Stimulated activated CD8-positive, alpha-beta memory T cell treated with anti-CD3 and anti-CD28 coated beads, Interleukin-12 subunit alpha, Interleukin-12 subunit beta, amount 100 ng/mL, for 24 hours (primary cell): ENCODE results near the gene HOXC11.
A peak's percentile ranks its signal among the peaks of the same experiment; 100 is the strongest.

Experiments used
- DNase-seq: peaks from one replicate; pipeline ENCODE4 v3.0.0-alpha.2; 2020; ENCODE audit errors: extremely low read depth

Gene HOXC11

GRCh38 chr12:53997204-53998109, 24.5 kb downstream of the HOXC11 start:
- no peak for DNase-seq

- no peak for DNase-seq
Observed at GRCh38 chr12:53998110-53998899, 25.4 kb downstream of the HOXC11 start.

GRCh38 chr12:53998900-53999236, 25.9 kb downstream of the HOXC11 start:
- DNase-seq, result no peak

- no peak for DNase-seq
Observed at GRCh38 chr12:53999559-54000115, 26.7 kb downstream of the HOXC11 start.

GRCh38 chr12:54000116-54001114, 27.5 kb downstream of the HOXC11 start, which contains the start of gene HOXC9:
Gene HOXC9, plus strand, starts transcription at chr12:54000161. Its CDS starts 28 bp downstream, at chr12:54000189.
- no peak for DNase-seq

GRCh38 chr12:54001283-54002187, 28.6 kb downstream of the HOXC11 start:
- no peak for DNase-seq

GRCh38 chr12:54002278-54002914, 29.5 kb downstream of the HOXC11 start:
- no peak for DNase-seq

GRCh38 chr12:54002915-54003389, 30.0 kb downstream of the HOXC11 start:
- DNase-seq, result no peak

GRCh38 chr12:54003625-54004024, 30.7 kb downstream of the HOXC11 start:
- no peak for DNase-seq

GRCh38 chr12:54004063-54004840, 31.3 kb downstream of the HOXC11 start:
- DNase-seq, result no peak

GRCh38 chr12:54004841-54005530, 32.1 kb downstream of the HOXC11 start:
- no peak for DNase-seq

GRCh38 chr12:54005531-54005852, 32.6 kb downstream of the HOXC11 start:
- DNase-seq, result no peak

- DNase-seq, result peak; percentile 62
Observed at GRCh38 chr12:54005853-54006558, 33.1 kb downstream of the HOXC11 start.

GRCh38 chr12:54006559-54007220, 33.8 kb downstream of the HOXC11 start:
- no peak for DNase-seq

GRCh38 chr12:54007538-54008259, 34.8 kb downstream of the HOXC11 start:
- no peak for DNase-seq

- DNase-seq, result no peak
Observed at GRCh38 chr12:54008260-54008552, 35.3 kb downstream of the HOXC11 start.
